ENCODE results near the gene BBS9.

Gene BBS9

GRCh38 chr7:33183504-33183903 is 54.1 kb downstream of the BBS9 start:
- Histone ChIP-seq H3K9me3 (ENCODE audit: low read depth, low read length) (no peaks in the 10 kb centered on the region), H3K27ac (no peak overlapping the region), H3K4me3 (no peak overlapping the region), H3K36me3 (ENCODE audit: insufficient read depth, low read length) (no peaks in the 10 kb centered on the region), H3K9ac (ENCODE audit: insufficient read length) (no peak overlapping the region)
- DNase-seq (ENCODE audit: low read depth, low spot score) = no peak
- TF ChIP-seq FOXP2 (optimal IDR thresholded peaks at IDR 0.05; ENCODE audit: control extremely low read depth, extremely low read length, insufficient read depth) (no peak), POLR2AphosphoS5 (IDR thresholded peaks at IDR 0.05; ENCODE audit: borderline replicate concordance, low read depth, low read length) (no peak)

- no peaks in the 10 kb centered on the region for H3K9me3 ChIP-seq (ENCODE audit: low read depth, low read length)
- TF ChIP-seq POLR2AphosphoS5 (IDR thresholded peaks at IDR 0.05; ENCODE audit: borderline replicate concordance, low read depth, low read length) = no peak
- no peak for TF ChIP-seq EZH2 (IDR thresholded peaks at IDR 0.05)
- no peak for TF ChIP-seq FOXP2 (optimal IDR thresholded peaks at IDR 0.05; ENCODE audit: control extremely low read depth, extremely low read length, insufficient read depth)
- H3K27ac ChIP-seq = no peak overlapping the region
- H3K36me3 ChIP-seq (ENCODE audit: insufficient read depth, low read length) = no peaks in the 10 kb centered on the region
- DNase-seq (ENCODE audit: low read depth, low spot score) = no peak
- no peak overlapping the region for H3K4me3 ChIP-seq
- no peak overlapping the region for H3K9ac ChIP-seq (ENCODE audit: insufficient read length)
Measured at GRCh38 chr7:33184828-33185227, 55.5 kb downstream of the BBS9 start.

GRCh38 chr7:33185786-33186185 is 56.4 kb downstream of the BBS9 start:
- Histone ChIP-seq H3K4me3 (peak overlapping the region; percentile 65), H3K27ac (peak overlapping the region; percentile 64; the same call in 1 of the 2 replicates), H3K9ac (ENCODE audit: insufficient read length) (peak overlapping the region; percentile 46), H3K9me3 (ENCODE audit: low read depth, low read length) (no peaks in the 10 kb centered on the region), H3K36me3 (ENCODE audit: insufficient read depth, low read length) (no peaks in the 10 kb centered on the region)
- DNase-seq (ENCODE audit: low read depth, low spot score) = peak; percentile 75
- no peak for TF ChIP-seq EZH2 (IDR thresholded peaks at IDR 0.05)

GRCh38 chr7:33186192-33186591 is 56.8 kb downstream of the BBS9 start:
- peak overlapping the region; percentile 46 for H3K9ac ChIP-seq (ENCODE audit: insufficient read length)
- H3K4me3 ChIP-seq = peak overlapping the region; percentile 65
- peak; percentile 40 for DNase-seq (ENCODE audit: low read depth, low spot score)
- H3K27ac ChIP-seq = peak overlapping the region; percentile 64; the same call in 1 of the 2 replicates
- H3K36me3 ChIP-seq (ENCODE audit: insufficient read depth, low read length) = no peaks in the 10 kb centered on the region
- TF ChIP-seq POLR2AphosphoS5 (IDR thresholded peaks at IDR 0.05; ENCODE audit: borderline replicate concordance, low read depth, low read length) = no peak
- TF ChIP-seq FOXP2 (optimal IDR thresholded peaks at IDR 0.05; ENCODE audit: control extremely low read depth, extremely low read length, insufficient read depth) = no peak
- no peak for TF ChIP-seq EZH2 (IDR thresholded peaks at IDR 0.05)
- H3K9me3 ChIP-seq (ENCODE audit: low read depth, low read length) = no peaks in the 10 kb centered on the region

GRCh38 chr7:33190688-33191304 is 61.4 kb downstream of the BBS9 start:
- no peak for DNase-seq (ENCODE audit: low read depth, low spot score)
- H3K9me3 ChIP-seq (ENCODE audit: low read depth, low read length) = no peaks in the 10 kb centered on the region
- H3K4me3 ChIP-seq = no peak overlapping the region
- no peak for TF ChIP-seq FOXP2 (optimal IDR thresholded peaks at IDR 0.05; ENCODE audit: control extremely low read depth, extremely low read length, insufficient read depth)
- no peak for TF ChIP-seq EZH2 (IDR thresholded peaks at IDR 0.05)
- TF ChIP-seq POLR2AphosphoS5 (IDR thresholded peaks at IDR 0.05; ENCODE audit: borderline replicate concordance, low read depth, low read length) = no peak
- H3K36me3 ChIP-seq (ENCODE audit: insufficient read depth, low read length) = no peaks in the 10 kb centered on the region; the same call in 1 of the 2 replicates
- H3K27ac ChIP-seq = no peak overlapping the region
- no peak overlapping the region for H3K9ac ChIP-seq (ENCODE audit: insufficient read length)

GRCh38 chr7:33191340-33191739 is 62.0 kb downstream of the BBS9 start:
- no peak overlapping the region for H3K27ac ChIP-seq
- no peak for DNase-seq (ENCODE audit: low read depth, low spot score)
- no peaks in the 10 kb centered on the region for H3K9me3 ChIP-seq (ENCODE audit: low read depth, low read length)
- H3K36me3 ChIP-seq (ENCODE audit: insufficient read depth, low read length) = no peaks in the 10 kb centered on the region; the same call in 1 of the 2 replicates
- TF ChIP-seq EZH2 (IDR thresholded peaks at IDR 0.05) (no peak), FOXP2 (optimal IDR thresholded peaks at IDR 0.05; ENCODE audit: control extremely low read depth, extremely low read length, insufficient read depth) (no peak), POLR2AphosphoS5 (IDR thresholded peaks at IDR 0.05; ENCODE audit: borderline replicate concordance, low read depth, low read length) (no peak)
- no peak overlapping the region for H3K4me3 ChIP-seq
- no peak overlapping the region for H3K9ac ChIP-seq (ENCODE audit: insufficient read length)

- no peak for DNase-seq (ENCODE audit: low read depth, low spot score)
- Histone ChIP-seq H3K27ac (no peak overlapping the region), H3K9ac (ENCODE audit: insufficient read length) (no peak overlapping the region), H3K36me3 (ENCODE audit: insufficient read depth, low read length) (no peaks in the 10 kb centered on the region; the same call in 1 of the 2 replicates), H3K4me3 (no peak overlapping the region), H3K9me3 (ENCODE audit: low read depth, low read length) (no peaks in the 10 kb centered on the region)
- TF ChIP-seq FOXP2 (optimal IDR thresholded peaks at IDR 0.05; ENCODE audit: control extremely low read depth, extremely low read length, insufficient read depth) (no peak), EZH2 (IDR thresholded peaks at IDR 0.05) (no peak), POLR2AphosphoS5 (IDR thresholded peaks at IDR 0.05; ENCODE audit: borderline replicate concordance, low read depth, low read length) (no peak)
Measured at GRCh38 chr7:33192695-33193291, 63.4 kb downstream of the BBS9 start.

- Histone ChIP-seq H3K36me3 (ENCODE audit: insufficient read depth, low read length) (no peaks in the 10 kb centered on the region; the same call in 1 of the 2 replicates), H3K4me3 (no peak overlapping the region), H3K9me3 (ENCODE audit: low read depth, low read length) (no peaks in the 10 kb centered on the region), H3K9ac (ENCODE audit: insufficient read length) (no peak overlapping the region), H3K27ac (no peak overlapping the region)
- no peak for TF ChIP-seq EZH2 (IDR thresholded peaks at IDR 0.05)
- TF ChIP-seq FOXP2 (optimal IDR thresholded peaks at IDR 0.05; ENCODE audit: control extremely low read depth, extremely low read length, insufficient read depth) = no peak
- TF ChIP-seq POLR2AphosphoS5 (IDR thresholded peaks at IDR 0.05; ENCODE audit: borderline replicate concordance, low read depth, low read length) = no peak
- DNase-seq (ENCODE audit: low read depth, low spot score) = no peak
Measured at GRCh38 chr7:33193308-33193864, 64.0 kb downstream of the BBS9 start.

Measured in SK-N-MC (cell line).